IPS-NIHi7 (cell line): ENCODE data around the gene AK8.

Experiments used
- DNase-seq: peaks from one replicate; pipeline ENCODE4 v3.0.0; 2012; ENCODE audit warnings: mixed read lengths; ENCODE audit errors: extremely low spot score

The AK8 gene

DNA sequence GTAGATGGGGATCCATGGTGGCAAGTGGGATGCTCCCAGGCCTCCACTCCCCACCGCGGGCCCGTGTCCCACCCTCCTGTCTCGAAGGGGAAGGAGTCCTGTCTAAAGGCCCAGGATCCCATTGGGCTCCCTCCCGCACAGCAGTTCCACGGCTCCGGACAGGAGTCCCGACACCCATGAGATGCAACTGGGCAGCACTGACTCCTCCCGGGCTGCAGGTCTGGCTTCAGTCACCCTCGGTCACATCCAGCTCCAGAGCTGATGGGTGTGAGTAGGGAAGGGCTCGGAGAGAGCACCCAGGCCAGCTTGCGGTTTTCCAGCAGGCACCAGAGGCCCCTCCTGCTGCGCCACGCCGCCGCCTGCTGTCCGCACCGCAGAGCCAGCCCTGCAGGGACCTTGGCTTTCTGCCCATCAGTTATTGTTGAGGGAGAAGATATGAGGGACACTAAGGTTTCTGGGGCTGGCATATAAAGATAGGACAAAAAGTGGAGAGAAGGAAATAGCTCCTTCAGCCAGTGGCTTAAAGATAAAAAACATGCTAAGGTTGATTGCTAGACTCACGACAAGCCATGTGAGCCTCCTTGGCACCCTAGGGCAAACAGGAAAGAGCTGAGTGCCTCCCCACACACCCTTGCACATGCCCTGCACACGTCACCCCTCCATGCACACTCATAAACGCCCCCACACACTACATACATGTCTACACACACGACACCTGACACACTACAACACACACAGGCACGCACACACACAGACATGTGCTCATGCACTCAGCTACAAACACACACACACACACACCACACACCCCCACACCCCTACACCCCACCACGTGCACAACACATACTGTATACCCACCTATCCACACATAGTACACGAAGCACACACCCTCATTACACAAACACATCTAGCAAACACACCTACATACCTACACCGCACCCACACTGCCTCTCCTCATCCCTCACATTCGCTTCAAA, 79.0 kb downstream of the AK8 start:
- peak; percentile 29 for DNase-seq

DNA sequence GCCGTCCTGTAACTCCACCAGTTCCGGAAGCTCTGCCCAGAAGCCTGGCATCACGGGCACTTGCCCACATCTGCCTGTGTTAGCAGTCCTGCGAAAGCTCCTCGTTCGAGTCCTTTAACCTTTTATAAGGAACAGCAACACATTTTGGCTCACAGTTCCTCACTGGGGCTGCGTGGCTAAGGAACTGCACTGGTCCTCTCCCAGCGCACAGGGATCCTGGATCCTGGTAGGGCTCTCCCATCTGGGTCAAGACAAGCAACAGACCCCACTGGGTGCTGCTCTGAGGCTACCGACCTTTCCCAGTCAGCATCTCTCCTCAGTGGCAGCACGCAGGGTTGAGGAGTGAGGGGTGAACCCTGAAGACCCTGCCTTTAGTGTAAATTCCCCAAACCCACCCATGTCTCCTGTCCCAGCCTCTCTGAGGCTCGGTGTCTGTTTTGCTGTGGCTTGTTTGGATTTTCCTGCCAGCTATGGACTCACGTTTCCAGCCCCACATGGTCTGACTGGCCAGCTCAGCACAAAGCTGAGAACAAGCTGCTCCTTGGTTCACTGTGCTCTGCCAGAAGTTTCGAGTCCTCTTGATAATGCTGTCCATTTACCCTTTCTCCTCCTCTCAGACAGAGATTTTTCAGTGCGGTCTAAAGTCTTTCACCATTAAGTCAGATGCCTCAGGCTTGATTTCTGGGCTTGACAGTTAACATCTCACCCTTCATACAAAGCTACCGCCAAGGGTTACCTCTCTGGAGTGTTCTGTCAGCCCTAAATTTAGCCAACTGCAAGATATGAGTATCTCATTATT, 80.0 kb downstream of the AK8 start:
- DNase-seq, result no peak

DNA sequence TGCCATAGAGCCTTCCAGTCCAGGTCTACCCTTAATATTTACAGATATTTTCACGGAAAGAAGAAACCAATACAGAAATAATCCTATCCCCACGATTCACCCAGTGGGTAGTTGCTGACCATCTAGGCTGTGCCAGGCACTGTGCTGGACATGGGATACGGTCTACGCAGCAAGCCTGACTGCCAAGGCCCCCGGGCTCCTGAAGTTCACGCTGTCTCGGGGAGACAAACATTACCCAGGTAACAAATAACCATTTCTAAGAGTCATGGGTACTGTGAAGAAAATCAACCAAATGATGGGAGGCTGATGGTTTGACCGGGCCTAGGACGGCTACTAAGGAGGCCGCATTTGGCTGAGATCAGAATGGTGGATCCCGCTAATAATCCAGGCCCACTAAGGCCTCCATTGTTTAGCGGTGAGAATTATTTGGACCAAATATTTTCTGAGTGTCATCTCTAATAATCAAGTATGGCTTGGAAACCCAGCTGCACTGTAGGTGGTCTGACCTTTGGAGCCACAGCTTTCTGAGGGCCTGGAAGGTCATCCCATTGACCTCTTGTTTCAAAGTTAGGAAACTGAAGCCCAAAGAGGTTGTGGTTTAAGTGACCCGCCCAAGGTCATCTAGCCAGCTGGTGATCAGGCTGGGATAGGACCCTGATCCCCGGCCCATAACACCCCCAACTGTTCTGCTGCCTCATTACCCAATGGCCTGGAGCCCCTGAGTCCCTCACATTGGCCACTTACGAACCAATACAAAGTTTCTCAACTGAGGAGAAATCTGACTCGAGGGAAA, 82.4 kb downstream of the AK8 start:
- DNase-seq, result no peak

DNA sequence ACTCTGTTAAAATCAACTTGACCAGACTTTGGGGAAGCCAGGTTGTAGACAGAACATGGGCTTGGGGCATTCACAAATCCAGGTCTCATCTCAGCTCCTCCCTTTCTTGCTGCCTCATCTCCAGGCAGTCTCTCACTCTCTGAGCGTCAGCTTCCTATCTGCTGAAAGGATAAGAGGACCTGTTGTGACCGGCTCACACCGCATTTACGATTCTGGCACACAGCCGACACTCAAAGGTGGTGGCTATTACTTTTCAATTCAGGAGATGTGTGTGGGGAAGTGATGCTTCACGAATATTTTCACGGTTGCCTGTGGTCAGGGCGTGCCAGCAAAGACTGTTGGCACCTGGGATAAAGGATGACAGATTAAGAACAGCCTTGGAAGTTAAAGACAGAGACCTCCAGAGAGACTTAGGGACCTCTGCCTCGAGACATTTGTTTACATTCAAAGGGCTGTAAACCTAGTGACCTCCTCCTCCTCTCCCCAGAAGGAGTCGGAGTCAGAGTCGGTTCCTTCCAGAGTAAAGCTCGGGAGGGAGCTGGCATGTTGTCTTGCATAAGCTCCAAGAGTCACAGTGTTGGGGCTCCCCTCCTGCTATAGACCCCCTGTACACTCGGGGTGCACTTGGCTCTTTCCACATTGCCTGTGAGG, 83.2 kb downstream of the AK8 start:
- no peak for DNase-seq

DNA sequence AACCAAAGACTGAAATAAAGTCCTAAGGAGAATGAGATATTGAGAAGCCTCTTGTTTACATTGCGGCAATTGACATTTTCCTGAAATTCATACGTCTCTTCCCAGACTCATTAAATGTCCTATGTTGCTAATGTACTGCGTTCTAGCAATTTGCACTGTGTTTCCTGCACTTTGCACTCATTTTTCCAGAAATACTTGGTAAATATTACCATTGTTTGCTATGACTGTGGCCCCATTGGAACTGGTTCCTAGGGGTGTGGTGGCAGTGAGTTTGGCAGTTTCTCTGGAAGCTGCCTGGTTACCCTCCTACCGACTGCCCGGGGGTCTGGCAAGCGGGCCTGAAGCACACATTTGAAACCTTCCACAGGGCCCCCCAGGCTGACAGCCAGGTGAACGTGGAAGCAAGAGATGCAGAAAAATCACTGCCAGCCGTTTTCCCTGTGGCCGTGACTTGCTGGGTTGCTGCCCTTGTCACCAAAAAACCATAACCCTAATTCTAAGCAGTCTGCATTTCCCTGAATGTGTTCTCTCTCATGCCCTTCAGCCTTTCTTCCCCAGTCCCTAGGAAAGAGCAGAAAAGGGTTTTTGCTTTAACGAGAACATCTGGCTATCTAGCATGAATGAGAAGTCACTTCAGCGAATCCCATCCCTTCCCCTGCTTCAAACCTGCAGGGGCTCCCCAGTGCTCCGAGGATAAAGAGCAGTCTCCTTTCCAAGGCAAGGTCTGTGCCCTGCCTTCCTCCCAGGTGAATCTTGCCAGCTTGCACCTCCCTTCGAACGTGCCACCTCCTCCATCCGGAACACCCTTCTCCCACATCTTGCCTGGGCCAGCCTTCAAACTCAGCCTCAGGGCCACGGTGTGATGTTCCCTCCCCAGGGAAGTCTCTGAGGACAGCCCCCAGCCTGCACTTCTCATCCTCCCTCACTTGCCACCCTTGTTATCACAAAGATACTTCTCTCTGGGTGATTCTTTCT, 84.2 kb downstream of the AK8 start:
- DNase-seq, result no peak

DNA sequence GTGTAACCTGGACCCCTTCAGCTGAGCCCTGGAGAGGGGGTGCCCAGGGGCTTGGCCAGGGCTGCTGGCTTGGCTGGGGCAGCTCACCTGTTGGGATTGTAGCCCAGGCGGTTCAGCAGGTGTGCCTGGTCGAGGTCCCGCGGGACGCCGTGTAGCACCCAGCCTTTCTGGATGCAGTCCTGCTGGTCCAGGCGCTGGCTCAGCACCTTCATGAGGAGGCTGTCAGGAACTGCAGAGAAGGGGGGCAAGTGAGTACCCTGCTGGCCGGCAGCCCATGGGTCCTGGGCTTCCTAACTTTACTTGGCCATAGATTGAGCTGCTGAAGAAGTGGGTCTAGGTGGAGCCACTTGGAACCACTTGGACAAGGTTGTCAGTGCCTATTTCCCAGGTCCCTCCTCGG, 85.5 kb downstream of the AK8 start:
- no peak for DNase-seq

DNA sequence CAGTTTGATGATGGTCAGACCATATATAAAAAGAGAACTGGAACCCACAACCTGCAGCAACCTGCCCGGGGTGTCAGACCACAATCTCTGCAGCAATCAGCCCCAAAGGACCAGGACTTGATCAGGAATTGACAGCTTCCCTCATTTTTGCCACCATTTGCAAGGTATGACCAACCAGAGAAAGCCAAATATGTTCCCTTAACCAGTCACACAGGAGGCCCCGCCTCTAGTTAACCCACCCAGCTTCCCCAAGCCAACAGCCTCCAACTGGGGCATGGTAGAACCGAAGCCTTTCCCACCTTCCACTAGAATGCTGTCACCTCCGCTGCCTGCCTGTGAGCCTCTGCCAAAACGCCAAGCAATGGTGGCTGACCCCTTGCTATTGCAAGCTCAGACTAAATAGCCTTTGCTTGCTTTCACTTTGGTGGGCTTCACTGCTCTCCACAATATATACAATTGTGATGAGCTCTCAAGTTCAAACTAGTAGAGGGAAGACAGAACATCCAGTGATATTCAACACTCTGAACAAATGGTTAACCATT, 86.3 kb downstream of the AK8 start:
- no peak for DNase-seq

DNA sequence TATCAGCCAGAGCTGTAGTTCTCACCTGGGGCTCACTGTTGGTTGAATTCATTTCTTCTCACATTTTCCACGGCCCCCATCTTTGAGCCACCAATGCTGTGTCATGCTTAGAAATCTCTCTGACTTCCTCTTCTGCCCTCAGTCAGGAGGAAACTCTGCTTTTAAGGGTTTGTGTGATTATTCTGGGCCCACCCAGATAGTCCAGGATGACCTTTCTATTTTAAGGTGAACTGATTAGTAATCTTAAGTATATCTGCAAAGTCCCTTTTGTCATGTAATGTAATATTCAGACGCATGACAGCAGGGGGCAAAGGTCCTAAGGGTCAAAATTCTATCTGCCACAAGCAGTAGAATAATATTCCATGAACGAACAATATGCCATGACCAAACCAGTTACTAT, 88.4 kb downstream of the AK8 start:
- no peak for DNase-seq

DNA sequence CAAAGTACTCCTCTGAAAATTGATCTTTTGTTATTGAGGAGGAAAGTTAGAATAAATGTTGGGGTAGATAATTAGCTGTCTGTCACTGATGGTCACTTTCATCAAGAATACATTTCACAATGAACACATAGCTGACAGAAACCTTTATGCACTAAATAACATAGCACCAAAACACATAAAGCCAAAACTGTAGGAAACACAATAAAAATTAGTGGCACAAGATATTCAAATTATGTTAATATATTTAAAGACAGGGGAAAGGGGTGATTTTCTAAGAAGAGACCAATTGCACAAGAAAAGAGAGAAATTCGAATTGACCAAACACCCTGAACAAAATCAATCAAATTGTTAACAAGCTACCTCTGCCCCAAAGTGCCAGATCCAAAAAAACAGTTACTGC, 89.7 kb downstream of the AK8 start:
- no peak for DNase-seq

DNA sequence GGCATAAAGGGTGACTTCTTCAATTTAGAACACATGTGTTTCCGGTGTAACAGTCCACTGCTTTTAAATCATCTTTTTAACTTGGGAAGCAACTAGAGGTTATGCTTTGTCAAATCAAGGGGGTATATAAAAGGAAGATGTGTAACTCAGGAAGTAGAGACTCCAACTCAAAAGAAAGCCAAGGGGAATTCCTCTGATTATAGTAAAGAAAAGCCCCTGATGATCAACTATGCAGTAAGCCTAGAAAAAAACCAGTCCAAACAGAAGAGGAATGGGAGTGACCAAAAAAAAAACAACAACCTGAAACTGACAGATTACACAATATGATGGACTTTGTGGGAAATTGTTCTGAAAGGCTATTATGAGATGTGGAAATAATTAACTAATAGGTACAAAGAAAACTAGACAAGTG, 90.3 kb downstream of the AK8 start:
- DNase-seq, result no peak

DNA sequence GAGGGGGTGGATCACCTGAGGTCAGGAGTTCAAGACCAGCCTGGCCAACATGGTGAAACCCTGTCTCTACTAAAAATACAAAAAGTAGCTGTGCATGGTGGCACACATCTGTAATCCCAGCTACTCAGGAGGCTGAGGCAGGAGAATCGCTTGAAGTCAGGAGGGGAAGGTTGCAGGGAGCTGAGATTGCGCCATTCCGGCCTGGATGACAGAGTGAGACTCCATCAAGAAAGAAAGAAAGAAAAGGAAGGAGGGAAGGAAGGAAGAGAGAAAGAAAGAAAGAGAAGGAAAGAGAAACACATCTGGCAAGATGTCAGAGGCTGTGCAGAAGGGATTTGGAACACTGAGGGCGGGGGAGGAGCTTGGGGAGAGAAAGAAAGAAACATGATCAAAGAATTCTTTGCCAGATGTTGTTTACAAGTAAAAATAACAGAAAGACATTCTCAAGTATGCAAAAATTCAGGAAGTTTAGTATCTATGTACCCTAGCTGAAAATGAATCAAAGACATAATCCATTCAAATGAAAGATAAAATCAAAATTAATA, 93.7 kb downstream of the AK8 start:
- DNase-seq, result no peak

DNA sequence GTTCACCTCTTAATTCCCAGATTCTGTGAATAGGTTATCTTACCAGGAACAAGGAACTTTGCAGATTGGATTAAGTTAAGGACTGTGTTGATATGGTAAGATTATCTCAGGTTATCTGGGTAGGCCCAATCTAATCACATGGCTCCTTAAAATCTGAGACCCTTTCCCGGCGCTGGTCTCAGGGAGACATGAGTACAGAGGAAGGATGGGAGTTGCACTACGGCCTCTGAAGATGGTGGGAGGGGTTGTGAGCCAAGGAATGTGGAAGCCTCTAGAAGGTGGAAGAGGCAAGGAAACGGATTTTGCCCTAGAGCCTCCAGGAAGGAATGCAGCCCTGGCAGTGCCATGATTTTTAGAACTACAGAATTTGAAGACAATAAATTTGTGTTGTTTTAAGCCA, 95.1 kb downstream of the AK8 start:
- no peak for DNase-seq

DNA sequence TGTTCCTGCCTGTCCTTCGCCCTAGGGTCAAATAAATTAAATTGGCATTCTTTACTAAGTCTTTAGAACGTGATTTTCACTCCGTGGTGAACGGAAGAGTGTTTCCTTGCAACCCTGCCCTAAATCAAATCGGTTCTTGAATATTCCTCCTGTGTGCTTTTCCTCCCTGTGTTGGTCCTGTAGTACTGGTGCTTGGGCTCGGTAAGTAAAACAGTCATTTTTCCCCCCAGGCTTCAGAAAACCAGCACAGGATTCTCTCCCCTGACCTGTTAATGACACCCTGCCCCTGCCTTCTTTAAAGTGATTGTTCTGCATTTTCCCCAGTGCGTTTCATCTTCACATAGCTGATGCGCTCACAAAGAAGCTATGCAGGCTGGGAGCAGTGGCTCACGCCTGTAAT, 96.0 kb downstream of the AK8 start:
- no peak for DNase-seq

DNA sequence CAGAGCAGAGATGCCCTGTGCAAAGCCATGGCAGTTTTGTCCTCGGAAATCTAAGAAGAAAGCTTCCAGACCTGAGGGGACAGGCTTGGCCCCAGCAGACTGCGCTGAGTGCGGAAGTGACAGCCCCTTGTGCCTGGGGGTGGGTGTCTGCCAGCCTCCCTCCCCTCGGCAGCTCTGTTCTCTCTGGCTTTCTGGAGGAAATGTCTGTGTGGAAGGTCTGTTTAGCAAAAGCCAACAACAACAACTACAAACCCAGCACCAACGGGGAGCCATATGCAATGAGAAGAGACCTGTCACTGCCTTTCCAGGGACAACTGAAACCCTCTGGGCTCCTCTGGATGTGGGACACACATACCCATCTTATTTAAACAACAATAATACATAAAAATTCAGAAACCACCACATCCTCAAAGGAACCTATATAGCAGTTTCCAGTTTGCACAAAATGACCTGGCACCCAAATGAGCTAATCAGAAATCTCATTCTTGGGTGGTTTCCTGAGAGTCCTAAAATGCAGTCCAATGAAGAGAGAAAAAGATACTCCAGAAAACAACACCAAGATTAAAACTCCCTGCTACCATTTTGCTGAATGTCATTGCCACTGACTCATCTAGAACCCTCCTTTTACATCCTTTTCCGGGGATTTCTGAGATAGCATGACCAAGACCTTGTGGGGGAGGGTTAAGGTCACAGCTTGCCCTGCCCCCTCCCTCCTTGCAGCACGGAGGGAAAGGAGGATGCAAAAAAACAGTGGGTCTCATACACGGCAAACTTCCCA, 97.7 kb downstream of the AK8 start:
- DNase-seq, result no peak

DNA sequence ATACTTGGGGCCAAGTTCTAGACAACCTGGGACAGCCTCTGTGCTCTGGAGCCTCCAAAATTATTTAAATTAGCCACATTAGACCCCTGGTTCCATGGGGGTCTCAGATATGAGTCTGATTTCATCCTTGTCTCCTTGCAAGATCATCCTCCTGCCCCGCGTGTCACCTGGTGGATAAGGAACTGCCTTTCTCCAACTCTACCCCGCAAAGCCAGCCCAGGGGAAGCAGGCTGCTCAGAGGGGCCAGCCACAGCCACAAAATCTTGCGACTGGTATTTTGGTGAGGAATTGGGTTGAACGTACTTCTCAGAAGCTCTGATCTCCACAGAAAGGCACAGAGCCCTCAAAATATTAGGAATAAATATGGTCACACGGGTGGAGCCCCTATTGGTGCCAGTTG, 101.2 kb downstream of the AK8 start:
- DNase-seq, result no peak

DNA sequence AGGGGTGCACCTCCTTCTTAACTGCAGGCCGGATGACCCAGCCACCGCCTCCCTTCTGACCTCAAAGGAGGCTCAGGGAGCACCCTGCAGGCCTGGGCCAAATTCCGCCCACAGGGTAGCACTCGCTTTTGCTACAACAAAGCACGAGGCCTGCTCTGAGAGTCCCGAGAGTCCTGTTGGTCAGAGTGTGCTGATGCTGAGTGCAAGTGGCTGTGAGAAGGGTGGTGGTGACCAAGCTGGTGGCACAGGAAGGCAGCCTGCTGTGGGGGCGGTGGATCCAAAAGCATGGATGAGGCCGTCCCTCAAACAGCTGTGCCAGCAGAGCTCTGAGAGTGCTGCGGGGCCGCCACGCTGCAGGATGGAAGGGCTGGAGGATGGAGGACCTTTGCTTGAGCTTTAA, 101.8 kb downstream of the AK8 start:
- no peak for DNase-seq

DNA sequence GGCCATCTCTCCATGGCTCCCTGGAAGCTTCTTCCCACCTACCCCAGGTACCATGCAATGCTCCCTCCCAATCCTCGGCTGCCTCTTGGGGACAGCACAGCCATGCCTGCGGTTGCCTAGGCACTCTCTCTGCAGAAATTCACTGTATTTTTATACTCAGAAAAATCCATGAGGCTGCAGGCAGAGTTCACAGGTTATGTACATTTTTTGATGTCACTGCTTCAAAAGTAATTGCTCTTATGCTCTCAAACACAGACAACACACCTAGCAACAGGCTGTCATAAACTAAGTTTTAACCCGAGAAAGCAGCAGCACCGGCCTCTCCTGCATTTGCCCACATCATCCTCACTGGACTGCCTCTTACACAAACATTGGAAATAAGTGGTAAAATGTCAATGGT, 102.4 kb downstream of the AK8 start:
- DNase-seq, result no peak

DNA sequence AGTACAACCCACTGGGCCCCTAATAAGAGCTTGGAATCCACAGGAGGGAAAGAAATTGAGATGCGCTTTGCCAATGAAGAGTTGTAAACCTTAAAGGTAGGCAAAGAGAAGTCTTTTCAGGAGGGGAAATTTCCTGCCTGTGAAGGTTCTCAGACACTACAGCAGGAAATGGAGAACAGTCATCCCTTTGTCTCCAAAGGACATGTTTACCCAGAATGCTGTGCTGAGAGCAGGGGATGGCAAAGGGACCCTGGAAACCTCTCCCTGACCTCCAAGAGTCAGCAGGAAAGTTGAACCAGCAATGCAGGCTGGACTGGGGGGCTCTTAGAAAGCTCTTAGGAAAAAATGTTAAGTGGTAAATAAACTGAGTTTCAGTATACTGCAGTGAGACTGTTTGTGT, 103.2 kb downstream of the AK8 start:
- DNase-seq, result no peak

DNA sequence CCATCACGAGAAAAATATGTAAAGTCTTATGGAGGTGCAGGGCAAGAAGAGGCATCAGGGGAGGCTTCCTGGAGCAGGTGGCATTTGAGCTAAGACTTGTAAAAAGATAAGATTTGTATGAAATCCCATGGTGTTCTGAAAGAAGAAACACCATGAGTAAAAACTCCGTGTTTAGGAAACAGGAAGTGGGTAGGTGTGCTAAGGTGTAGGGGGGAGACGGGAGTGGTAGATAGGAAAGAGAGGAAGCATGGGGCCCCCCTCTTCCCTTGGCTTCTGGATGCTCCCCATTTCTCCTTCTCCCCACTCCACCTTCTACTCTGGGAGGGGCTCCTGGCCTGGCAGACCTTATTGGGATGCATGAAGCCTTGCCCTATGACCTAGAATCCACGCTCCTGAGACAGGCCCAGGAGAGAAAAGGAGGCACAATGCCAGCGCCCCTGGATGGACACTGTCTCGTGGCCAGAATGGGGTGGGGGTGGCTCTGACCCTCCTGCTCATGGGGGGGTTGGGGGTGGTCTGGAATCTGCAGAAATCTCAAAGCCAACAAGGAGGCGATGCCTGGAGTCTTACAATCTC, 104.2 kb downstream of the AK8 start:
- no peak for DNase-seq
